ENCODE data around the gene FAM9C.

The FAM9C gene

DNA sequence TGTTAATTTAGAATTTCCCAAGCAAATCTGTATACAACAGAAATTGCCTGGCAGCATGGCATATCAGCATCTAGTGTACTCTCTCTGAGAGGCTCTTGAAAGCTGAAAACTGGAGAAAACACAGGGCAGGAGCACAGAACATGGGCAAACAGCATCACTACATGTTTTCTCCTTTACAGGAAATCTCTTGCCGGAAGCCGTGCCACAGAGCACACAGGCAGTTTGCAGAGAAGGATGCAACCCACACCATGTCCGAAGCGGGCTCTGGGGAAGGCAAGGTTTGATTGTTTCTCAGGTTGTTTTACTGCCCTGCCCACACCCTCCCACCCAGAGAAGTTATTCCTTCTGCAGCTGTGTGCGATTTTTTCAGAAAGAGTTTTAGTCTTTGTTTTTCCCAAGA lies 41.1 kb upstream of the FAM9C start (continued):
- TF ChIP-seq, protein P1, sequence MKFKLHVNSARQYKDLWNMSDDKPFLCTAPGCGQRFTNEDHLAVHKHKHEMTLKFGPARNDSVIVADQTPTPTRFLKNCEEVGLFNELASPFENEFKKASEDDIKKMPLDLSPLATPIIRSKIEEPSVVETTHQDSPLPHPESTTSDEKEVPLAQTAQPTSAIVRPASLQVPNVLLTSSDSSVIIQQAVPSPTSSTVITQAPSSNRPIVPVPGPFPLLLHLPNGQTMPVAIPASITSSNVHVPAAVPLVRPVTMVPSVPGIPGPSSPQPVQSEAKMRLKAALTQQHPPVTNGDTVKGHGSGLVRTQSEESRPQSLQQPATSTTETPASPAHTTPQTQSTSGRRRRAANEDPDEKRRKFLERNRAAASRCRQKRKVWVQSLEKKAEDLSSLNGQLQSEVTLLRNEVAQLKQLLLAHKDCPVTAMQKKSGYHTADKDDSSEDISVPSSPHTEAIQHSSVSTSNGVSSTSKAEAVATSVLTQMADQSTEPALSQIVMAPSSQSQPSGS (tag by site-specific recombination; IDR thresholded peaks at IDR 0.05; ENCODE audit: low read depth) = no peak
- TF ChIP-seq KLF8 (tag by site-specific recombination; IDR thresholded peaks at IDR 0.05) = no peak
- TF ChIP-seq, protein P2, sequence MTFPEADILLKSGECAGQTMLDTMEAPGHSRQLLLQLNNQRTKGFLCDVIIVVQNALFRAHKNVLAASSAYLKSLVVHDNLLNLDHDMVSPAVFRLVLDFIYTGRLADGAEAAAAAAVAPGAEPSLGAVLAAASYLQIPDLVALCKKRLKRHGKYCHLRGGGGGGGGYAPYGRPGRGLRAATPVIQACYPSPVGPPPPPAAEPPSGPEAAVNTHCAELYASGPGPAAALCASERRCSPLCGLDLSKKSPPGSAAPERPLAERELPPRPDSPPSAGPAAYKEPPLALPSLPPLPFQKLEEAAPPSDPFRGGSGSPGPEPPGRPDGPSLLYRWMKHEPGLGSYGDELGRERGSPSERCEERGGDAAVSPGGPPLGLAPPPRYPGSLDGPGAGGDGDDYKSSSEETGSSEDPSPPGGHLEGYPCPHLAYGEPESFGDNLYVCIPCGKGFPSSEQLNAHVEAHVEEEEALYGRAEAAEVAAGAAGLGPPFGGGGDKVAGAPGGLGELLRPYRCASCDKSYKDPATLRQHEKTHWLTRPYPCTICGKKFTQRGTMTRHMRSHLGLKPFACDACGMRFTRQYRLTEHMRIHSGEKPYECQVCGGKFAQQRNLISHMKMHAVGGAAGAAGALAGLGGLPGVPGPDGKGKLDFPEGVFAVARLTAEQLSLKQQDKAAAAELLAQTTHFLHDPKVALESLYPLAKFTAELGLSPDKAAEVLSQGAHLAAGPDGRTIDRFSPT (tag by site-specific recombination; IDR thresholded peaks at IDR 0.05) = no peak
- TF ChIP-seq, protein P3, sequence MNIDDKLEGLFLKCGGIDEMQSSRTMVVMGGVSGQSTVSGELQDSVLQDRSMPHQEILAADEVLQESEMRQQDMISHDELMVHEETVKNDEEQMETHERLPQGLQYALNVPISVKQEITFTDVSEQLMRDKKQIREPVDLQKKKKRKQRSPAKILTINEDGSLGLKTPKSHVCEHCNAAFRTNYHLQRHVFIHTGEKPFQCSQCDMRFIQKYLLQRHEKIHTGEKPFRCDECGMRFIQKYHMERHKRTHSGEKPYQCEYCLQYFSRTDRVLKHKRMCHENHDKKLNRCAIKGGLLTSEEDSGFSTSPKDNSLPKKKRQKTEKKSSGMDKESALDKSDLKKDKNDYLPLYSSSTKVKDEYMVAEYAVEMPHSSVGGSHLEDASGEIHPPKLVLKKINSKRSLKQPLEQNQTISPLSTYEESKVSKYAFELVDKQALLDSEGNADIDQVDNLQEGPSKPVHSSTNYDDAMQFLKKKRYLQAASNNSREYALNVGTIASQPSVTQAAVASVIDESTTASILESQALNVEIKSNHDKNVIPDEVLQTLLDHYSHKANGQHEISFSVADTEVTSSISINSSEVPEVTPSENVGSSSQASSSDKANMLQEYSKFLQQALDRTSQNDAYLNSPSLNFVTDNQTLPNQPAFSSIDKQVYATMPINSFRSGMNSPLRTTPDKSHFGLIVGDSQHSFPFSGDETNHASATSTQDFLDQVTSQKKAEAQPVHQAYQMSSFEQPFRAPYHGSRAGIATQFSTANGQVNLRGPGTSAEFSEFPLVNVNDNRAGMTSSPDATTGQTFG (tag by site-specific recombination; IDR thresholded peaks at IDR 0.05; ENCODE audit: borderline replicate concordance) = no peak
- no peak for TF ChIP-seq ZNF501 (tag by site-specific recombination; IDR thresholded peaks at IDR 0.05)
- TF ChIP-seq, protein P4, sequence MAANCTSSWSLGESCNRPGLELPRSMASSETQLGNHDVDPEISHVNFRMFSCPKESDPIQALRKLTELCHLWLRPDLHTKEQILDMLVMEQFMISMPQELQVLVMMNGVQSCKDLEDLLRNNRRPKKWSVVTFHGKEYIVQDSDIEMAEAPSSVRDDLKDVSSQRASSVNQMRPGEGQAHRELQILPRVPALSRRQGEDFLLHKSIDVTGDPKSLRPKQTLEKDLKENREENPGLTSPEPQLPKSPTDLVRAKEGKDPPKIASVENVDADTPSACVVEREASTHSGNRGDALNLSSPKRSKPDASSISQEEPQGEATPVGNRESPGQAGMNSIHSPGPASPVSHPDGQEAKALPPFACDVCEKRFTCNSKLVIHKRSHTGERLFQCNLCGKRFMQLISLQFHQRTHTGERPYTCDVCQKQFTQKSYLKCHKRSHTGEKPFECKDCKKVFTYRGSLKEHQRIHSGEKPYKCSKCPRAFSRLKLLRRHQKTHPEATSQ (tag by site-specific recombination; IDR thresholded peaks at IDR 0.05) = no peak
- TF ChIP-seq, protein P5, sequence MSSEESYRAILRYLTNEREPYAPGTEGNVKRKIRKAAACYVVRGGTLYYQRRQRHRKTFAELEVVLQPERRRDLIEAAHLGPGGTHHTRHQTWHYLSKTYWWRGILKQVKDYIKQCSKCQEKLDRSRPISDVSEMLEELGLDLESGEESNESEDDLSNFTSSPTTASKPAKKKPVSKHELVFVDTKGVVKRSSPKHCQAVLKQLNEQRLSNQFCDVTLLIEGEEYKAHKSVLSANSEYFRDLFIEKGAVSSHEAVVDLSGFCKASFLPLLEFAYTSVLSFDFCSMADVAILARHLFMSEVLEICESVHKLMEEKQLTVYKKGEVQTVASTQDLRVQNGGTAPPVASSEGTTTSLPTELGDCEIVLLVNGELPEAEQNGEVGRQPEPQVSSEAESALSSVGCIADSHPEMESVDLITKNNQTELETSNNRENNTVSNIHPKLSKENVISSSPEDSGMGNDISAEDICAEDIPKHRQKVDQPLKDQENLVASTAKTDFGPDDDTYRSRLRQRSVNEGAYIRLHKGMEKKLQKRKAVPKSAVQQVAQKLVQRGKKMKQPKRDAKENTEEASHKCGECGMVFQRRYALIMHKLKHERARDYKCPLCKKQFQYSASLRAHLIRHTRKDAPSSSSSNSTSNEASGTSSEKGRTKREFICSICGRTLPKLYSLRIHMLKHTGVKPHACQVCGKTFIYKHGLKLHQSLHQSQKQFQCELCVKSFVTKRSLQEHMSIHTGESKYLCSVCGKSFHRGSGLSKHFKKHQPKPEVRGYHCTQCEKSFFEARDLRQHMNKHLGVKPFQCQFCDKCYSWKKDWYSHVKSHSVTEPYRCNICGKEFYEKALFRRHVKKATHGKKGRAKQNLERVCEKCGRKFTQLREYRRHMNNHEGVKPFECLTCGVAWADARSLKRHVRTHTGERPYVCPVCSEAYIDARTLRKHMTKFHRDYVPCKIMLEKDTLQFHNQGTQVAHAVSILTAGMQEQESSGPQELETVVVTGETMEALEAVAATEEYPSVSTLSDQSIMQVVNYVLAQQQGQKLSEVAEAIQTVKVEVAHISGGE (tag by site-specific recombination; conservative IDR thresholded peaks at IDR 0.05; ENCODE audit: low read depth) = no peak
- TF ChIP-seq ZNF677 (tag by site-specific recombination; IDR thresholded peaks at IDR 0.05) = no peak
- TF ChIP-seq GFI1B (tag by site-specific recombination; IDR thresholded peaks at IDR 0.05) = no peak
- TF ChIP-seq, protein P6, sequence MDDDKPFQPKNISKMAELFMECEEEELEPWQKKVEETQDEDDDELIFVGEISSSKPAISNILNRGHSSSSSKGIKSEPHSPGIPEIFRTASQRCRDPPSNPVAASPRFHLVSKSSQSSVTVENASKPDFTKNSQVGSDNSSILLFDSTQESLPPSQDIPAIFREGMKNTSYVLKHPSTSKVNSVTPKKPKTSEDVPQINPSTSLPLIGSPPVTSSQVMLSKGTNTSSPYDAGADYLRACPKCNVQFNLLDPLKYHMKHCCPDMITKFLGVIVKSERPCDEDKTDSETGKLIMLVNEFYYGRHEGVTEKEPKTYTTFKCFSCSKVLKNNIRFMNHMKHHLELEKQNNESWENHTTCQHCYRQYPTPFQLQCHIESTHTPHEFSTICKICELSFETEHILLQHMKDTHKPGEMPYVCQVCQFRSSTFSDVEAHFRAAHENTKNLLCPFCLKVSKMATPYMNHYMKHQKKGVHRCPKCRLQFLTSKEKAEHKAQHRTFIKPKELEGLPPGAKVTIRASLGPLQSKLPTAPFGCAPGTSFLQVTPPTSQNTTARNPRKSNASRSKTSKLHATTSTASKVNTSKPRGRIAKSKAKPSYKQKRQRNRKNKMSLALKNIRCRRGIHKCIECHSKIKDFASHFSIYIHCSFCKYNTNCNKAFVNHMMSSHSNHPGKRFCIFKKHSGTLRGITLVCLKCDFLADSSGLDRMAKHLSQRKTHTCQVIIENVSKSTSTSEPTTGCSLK (tag by site-specific recombination; IDR thresholded peaks at IDR 0.05) = no peak
- TF ChIP-seq, protein P7, sequence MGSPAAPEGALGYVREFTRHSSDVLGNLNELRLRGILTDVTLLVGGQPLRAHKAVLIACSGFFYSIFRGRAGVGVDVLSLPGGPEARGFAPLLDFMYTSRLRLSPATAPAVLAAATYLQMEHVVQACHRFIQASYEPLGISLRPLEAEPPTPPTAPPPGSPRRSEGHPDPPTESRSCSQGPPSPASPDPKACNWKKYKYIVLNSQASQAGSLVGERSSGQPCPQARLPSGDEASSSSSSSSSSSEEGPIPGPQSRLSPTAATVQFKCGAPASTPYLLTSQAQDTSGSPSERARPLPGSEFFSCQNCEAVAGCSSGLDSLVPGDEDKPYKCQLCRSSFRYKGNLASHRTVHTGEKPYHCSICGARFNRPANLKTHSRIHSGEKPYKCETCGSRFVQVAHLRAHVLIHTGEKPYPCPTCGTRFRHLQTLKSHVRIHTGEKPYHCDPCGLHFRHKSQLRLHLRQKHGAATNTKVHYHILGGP (tag by site-specific recombination; IDR thresholded peaks at IDR 0.05) = no peak
